Left lung (tissue), 10 donors: ENCODE results near the gene IL17REL. TPM values are rescaled to one million over a fixed set of nuclear protein-coding genes. Genes with fewer than 3 reads are reported as not detected.
A peak's percentile ranks its signal among the peaks of the same experiment; 100 is the strongest.

ENCODE experiments used
- ATAC-seq: fragments of 200-7000 bp; cut with Tn5 transposase; one replicate; pipeline ENCODE4 v1.9.1; 2020; ENCODE audit warnings: moderate library complexity
- DNase-seq, 4 donors: peaks; one replicate each; pipeline ENCODE4 v3.0.0-alpha.2; 2013 to 2020
- H3K27ac ChIP-seq, 2 donors: fragments of 200-600 bp; sonication (generic) in 1 of 2; one replicate each; pipeline versions ENCODE4 v1.5.0 to v1.8.0; 2020 to 2021
- H3K27me3 ChIP-seq, 2 donors: fragments of 200-600 bp; sonication (generic) in 1 of 2; one replicate each; pipeline versions ENCODE4 v1.5.0 to v1.8.0; 2020 to 2021
- H3K36me3 ChIP-seq, 2 donors: fragments of 200-600 bp; sonication (generic) in 1 of 2; one replicate each; pipeline versions ENCODE4 v1.5.0 to v1.8.0; 2020 to 2021
- H3K4me1 ChIP-seq, 2 donors: fragments of 200-600 bp; one replicate each; pipeline ENCODE4 v1.8.0; 2021
- H3K4me3 ChIP-seq, 2 donors: fragments of 200-600 bp; sonication (generic) in 1 of 2; one replicate each; pipeline versions ENCODE4 v1.5.0 to v1.8.0; 2020 to 2021; ENCODE audit warnings: mild to moderate bottlenecking in 1 of 2
- H3K9me3 ChIP-seq, 2 donors: fragments of 200-600 bp; sonication (generic) in 1 of 2; one replicate each; pipeline versions ENCODE4 v1.5.0 to v1.8.0; 2020 to 2021
- CTCF ChIP-seq, 2 donors: fragments of 200-600 bp; sonication (generic) in 1 of 2; IDR thresholded peaks; one replicate each; pipeline versions ENCODE4 v1.5.0 to v1.8.0; 2021; ENCODE audit warnings: antibody characterized with exemption in 2 of 2
- intact Hi-C, 2 donors: fragments of 100-400 bp; cut with DNase I; formaldehyde crosslinking; loops; one replicate each; pipeline versions ENCODE4 v1.11.2 to v1.14.2; 2022
- polyA plus RNA-seq, 6 donors: library from polyadenylated mRNA; unstranded; fragments of 120-200 nt; gene quantifications; one replicate each; pipeline ENCODE4 v1.2.1, GENCODE V29; 2013; ENCODE audit not compliant: insufficient read length in 6 of 6
- total RNA-seq, 2 donors: library from RNA; stranded (reverse); fragmentation: NEBNext Ultra II Directional; extraction: Animal tissue kit (Norgen Biotek cat#: 25700); gene quantifications; one replicate each; pipeline ENCODE4 v1.2.1, GENCODE V29; 2021
- donor health status: DM: no; HTN: yes; CAD: no.
- donor health status: DM: no; HTN: no; CAD: no.

IL17REL gene
- total and polyA plus RNA-seq, 8 donors: 0.06 to 0.17 (median 0.07) TPM; not detected in 3

GRCh38 chr22:50039669-50040443 is 27.3 kb upstream of the IL17REL start:
- ATAC-seq: no peak
- peaks cover 0 to 11% of the 10 kb centered on the region in 2 donors for H3K9me3 ChIP-seq
- peak in 2 of 4 donors; percentile 25 to 39 for DNase-seq
- TF ChIP-seq CTCF (IDR thresholded peaks at IDR 0.05): no peak
- intact Hi-C loops: no loop called here
- no peak overlapping the region for H3K27ac ChIP-seq
- H3K4me3 ChIP-seq: no peak overlapping the region
- H3K36me3 ChIP-seq: no peaks in the 10 kb centered on the region
- peaks cover 0 to 39% of the 10 kb centered on the region in 2 donors for H3K27me3 ChIP-seq
- no peaks in the 10 kb centered on the region for H3K4me1 ChIP-seq

DNA sequence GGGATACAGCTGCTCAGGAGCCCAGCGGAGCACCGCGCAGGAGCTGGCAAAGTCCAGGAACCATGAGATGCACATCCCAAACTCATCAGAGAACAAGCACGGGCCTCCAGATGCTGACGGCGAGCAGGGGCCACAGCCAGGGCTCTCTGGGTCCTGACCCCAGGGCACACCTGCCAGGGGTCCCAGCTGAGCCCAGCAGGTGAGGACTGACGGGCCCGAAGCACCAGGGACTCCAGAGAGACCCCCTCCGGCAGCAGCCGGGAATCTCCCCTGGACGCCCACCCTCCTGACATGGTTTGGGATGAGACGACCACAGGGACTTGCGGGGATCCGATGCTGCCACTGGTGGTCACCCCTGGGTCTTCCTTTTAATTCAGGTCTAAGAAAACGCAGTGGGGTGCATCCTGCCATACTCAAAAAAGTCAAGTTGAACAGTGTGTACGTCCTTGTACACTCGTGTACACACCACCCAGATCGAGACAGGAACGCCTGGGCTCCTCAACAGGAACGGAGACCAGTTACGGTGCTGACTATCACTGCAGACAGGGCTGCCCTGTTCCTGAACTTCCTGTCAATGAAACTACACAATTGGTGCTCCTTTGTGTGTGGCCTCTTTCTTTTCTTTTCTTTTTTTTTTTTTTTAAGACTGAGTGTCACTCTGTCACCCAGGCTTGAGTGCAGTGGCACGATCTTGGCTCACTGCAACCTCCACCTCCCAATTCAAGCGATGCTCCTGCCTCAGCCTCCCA is 23.6 kb upstream of the IL17REL start:
- peak in 1 of 4 donors; percentile 22 for DNase-seq
- H3K4me1 ChIP-seq: no peaks in the 10 kb centered on the region
- peaks cover 0 to 51% of the 10 kb centered on the region in 2 donors for H3K27me3 ChIP-seq
- TF ChIP-seq CTCF (IDR thresholded peaks at IDR 0.05): no peak
- H3K27ac ChIP-seq: no peak overlapping the region
- H3K9me3 ChIP-seq: peaks cover 0 to 11% of the 10 kb centered on the region in 2 donors
- no peak for ATAC-seq
- no peak overlapping the region for H3K4me3 ChIP-seq
- H3K36me3 ChIP-seq: no peaks in the 10 kb centered on the region
- intact Hi-C loops: no loop called here

DNA sequence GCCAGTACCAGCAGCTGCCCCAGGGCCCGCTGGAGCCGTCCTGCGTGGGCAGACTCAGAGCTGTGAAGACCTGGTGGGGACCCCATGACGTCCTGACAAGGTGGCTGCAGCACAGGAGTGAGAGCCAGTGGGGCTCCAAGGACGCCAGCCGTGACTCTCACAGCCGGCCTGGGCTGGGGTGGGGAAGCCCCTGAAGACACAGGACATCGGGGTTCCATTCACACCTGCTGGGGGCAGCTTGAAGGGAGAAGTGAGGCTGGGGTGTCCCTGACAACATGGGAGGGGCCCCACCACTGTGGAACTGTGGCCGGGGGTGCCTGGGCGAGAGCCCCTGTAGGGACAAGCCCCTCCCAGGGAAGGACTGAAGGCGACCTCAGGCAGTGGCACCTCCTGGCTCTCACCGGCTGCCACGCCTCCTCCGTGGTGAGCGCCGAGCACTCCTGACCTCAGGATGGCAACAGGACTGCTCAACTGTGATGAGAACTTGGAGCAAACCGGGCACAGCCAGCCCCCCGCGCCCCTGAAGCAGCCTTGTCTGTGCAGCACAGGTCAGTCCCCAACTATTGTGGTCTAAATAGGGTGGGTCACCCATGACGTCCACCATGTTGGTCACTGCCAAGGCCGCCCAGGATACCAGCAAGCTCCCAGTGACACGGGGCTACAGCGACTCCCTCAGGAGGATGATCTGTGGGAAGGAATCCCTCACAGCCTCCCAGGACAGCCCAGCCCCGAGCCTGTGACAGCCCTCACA is 22.7 kb upstream of the IL17REL start:
- H3K4me3 ChIP-seq: no peak overlapping the region
- H3K27me3 ChIP-seq: peaks cover 0 to 60% of the 10 kb centered on the region in 2 donors
- intact Hi-C loops: no loop called here
- H3K9me3 ChIP-seq: peaks cover 0 to 11% of the 10 kb centered on the region in 2 donors
- no peak for TF ChIP-seq CTCF (IDR thresholded peaks at IDR 0.05)
- no peak for ATAC-seq
- DNase-seq: peak in 2 of 4 donors; percentile 22 to 65
- H3K4me1 ChIP-seq: peaks cover 0 to 2% of the 10 kb centered on the region in 2 donors
- no peak overlapping the region for H3K27ac ChIP-seq
- H3K36me3 ChIP-seq: no peaks in the 10 kb centered on the region

GRCh38 chr22:50034126-50035081 is 21.8 kb upstream of the IL17REL start:
- ATAC-seq (no peak), DNase-seq (peak in 2 of 4 donors; percentile 16 to 68)
- H3K9me3 ChIP-seq: peaks cover 0 to 11% of the 10 kb centered on the region in 2 donors
- no peaks in the 10 kb centered on the region for H3K36me3 ChIP-seq
- no peak overlapping the region for H3K27ac ChIP-seq
- no peak overlapping the region for H3K4me3 ChIP-seq
- intact Hi-C loops: no loop called here
- no peak for TF ChIP-seq CTCF (IDR thresholded peaks at IDR 0.05)
- peaks cover 3 to 10% of the 10 kb centered on the region in 2 donors for H3K4me1 ChIP-seq
- H3K27me3 ChIP-seq: peaks cover 0 to 69% of the 10 kb centered on the region in 2 donors
